Measurements from ENCODE around the gene NOS1.

The NOS1 gene

GRCh38 chr12:117331691-117332090 is 29.7 kb downstream of the NOS1 start:
- DNase-seq (ENCODE audit: low read depth in 2 of 2): no peak

DNA sequence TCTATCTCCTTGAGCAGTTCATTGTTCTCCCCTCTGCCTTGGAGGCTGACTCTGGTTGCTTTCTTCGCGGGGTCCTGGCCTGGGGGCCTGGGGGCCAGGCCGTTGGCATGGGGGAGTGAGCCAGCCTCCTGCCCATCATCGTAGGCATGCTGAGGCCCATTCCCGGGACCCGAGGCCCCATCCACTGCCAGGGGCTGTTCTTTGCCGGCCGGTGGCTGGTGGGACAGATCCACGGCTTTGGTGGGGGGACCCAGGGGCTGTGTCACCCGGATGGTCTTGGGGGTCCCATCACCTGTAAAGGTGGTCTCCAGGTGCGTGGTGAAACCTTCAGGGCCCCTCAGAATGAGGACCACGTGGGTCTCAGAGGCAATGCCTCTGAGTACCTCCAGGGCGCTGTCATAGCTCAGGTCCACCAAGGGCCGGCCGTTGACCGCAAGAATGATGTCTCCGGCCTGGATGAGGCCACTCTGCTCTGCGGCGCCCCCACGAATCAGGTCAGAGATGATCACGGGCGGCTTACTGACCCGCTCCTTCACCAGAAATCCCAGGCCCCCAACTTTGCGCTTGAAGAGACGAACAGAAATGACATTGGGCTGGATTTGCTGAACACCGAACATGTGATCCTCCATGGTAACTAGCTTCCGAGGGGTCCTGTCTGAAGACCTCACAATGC is 30.8 kb downstream of the NOS1 start:
- DNase-seq (ENCODE audit: low read depth in 2 of 2): no peak

DNA sequence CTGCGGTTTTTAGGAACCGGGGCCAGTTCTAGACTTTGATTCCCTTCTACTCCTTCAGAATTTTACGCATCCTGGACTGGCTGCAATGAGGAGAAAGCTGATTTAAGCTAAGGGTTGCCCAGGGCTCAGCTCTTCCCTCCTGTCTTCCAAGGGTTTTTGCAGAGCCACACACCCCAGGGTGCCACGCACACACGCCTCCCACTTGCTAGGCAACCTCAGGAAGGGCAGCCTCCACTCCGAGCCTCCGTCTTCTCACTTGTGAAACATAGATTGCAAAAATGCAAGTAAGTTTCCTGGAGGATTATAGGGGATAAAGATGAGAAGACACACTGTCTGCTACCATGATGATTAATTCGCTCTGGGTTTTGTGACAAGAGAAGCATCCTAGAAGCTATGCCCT is 31.7 kb downstream of the NOS1 start:
- DNase-seq (ENCODE audit: low read depth in 2 of 2): no peak

- no peak for DNase-seq (ENCODE audit: low read depth in 2 of 2)
Observed at GRCh38 chr12:117328556-117329100, 32.8 kb downstream of the NOS1 start.

GRCh38 chr12:117322428-117322827 is 39.0 kb downstream of the NOS1 start:
- DNase-seq (ENCODE audit: low read depth in 2 of 2): no peak

GRCh38 chr12:117321572-117321971 is 39.9 kb downstream of the NOS1 start:
- no peak for DNase-seq (ENCODE audit: low read depth in 2 of 2)

DNA sequence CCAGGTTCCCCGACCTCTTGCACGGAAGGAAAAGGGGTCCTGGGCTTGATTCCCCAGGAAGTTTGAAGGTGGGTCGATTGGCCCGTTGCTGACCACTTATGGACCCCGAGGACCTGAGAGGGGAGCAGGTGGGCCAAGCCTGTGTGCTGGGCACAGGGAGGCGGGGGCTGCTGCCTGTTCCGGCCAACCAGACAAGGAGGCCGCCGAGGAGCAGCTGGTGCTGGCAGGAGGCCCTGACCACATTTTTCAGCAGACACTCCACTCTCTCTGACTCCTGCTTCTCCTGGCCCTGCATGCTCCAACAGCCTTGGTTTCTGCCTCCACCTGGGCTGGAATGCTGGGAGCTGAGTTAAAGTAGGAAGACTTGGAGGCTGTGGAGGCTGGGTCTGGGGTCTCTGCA is 42.8 kb downstream of the NOS1 start:
- no peak for DNase-seq (ENCODE audit: low read depth in 2 of 2)

- no peak for DNase-seq (ENCODE audit: low read depth in 2 of 2)
Observed at GRCh38 chr12:117316336-117316735, 45.1 kb downstream of the NOS1 start.

GRCh38 chr12:117313926-117314325 is 47.5 kb downstream of the NOS1 start:
- no peak for DNase-seq (ENCODE audit: low read depth in 2 of 2)

- DNase-seq (ENCODE audit: low read depth in 2 of 2): no peak
Observed at GRCh38 chr12:117312770-117313169, 48.7 kb downstream of the NOS1 start.

- DNase-seq (ENCODE audit: low read depth in 2 of 2): no peak
Observed at GRCh38 chr12:117309276-117309925, 52.0 kb downstream of the NOS1 start.

DNA sequence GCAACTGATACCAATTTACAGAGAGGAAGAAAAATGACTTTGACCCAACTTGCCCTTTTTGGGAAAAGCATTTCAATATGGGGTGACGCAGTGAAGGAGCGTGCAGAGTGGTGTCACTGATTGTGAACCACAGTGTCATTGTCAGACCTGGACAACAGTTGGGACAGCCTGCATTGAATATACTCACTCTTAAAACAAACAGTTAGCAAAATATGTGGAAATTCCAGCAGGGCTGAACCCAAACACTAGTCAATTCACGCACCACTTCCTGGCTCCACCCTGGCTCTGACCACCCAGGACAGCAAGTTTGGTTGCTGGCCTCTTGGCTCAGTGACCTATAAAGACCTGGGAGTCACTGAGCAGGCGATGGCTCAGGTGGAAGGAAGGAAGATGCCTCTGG is 61.3 kb downstream of the NOS1 start:
- DNase-seq (ENCODE audit: low read depth in 2 of 2): no peak

DNA sequence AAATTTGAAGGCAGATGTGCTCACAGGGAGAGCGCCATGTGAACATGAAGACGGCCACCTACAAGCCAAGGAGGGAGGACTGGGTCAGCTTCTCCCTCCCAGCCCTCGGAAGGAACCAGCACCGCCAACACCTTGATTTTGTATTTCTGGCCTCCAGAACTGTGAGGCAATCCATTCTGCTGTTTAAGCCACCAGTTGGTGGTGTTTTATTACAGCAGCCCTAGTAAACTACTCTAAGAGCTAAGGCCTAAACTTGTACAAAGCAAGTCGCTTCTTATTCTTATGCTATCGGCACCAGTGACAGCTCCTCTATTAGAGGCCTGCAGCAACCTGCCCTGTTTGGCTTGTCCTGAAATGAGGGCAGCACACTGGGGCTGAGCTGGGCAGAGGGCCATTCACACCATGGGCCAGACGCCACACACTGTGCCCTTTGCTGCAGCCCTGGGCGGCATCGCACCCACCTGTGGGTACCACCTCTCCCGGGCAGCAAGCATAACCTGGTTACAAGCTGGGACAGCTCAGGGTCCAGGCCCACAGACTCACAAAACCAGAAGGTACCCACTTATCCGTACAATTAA is 62.7 kb downstream of the NOS1 start:
- no peak for DNase-seq (ENCODE audit: low read depth in 2 of 2)

- DNase-seq (ENCODE audit: low read depth in 2 of 2): no peak
Observed at GRCh38 chr12:117298191-117298590, 63.2 kb downstream of the NOS1 start.

GRCh38 chr12:117294189-117294603 is 67.2 kb downstream of the NOS1 start:
- DNase-seq (ENCODE audit: low read depth in 2 of 2): no peak

DNA sequence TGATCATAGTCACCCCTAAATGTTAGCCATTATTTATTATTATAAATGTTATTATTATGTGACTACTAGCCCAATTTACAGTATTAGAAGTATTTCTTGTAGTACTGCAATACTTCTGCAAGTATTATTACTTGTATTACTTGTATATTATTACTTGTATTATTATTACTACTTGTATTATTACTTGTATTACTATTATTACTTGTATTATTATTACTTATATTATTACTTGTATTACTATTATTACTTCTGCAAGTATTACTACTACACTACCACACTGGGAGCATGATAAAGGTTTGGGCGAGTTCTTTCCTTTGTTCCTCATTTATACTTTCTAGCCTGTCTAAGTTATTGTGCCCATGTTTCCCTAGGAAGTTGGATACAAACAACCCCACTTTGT is 67.9 kb downstream of the NOS1 start:
- DNase-seq (ENCODE audit: low read depth in 2 of 2): no peak

DNA sequence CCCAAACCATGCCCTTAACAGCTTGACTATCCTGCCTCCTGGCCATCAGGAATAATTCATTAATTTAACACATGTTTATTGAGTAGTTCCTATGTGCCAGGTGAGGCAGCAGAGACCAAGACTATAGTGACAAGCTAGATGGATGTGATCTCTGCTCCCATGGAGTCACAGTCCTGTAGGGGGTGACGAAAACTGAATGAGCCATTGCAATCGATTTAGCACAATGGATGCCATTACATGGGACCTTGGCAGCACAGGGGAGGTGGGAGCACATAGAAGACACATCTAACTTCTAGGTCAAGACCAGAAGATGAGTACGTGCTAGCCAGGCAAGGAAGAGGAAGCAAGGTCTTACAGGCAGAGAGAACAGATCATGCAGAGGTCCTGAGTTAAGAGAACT is 68.7 kb downstream of the NOS1 start:
- DNase-seq (ENCODE audit: low read depth in 2 of 2): no peak

DNA sequence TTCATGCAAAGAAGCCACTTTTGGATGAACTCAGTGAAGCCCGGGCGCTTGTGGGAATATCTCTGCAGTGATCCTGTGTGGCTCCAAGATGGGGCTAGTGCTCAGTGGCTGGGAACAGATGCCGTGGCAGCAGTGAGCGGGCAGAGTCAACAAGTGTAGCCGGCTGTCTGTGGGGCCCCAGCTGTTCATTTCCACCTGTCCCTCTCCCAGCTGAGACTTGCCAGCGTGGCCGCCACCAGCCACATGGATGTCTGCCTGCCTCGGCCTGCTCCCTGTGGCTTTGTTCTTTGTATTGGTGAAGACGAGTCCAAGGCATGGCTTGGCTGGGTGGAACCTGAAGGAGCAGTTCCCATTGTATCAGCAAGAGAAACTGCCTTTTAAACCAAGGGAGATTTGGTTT is 77.3 kb downstream of the NOS1 start:
- no peak for DNase-seq (ENCODE audit: low read depth in 2 of 2)

GRCh38 chr12:117282490-117282889 is 78.9 kb downstream of the NOS1 start:
- no peak for DNase-seq (ENCODE audit: low read depth in 2 of 2)

- DNase-seq (ENCODE audit: low read depth in 2 of 2): no peak
Observed at GRCh38 chr12:117280019-117280680, 81.3 kb downstream of the NOS1 start.

DNA sequence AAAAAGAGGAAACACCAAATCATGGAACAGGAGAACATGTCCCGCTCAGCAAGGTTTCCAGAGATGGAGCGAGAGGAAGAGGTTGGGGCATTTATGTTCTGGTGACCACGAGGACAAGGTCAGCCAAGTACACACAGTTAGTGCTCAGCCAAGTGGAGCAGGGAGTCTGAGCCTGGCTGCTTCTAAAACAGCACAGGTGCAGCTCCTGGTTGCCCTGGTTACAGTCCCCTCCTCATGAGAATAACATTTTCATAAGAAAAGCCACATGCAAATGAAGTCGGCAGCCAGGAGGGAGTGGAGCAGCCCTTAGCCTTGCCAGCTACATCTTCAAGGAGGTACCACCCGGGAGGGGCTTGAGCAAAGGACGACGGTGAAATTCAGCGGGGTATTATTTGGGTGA is 81.8 kb downstream of the NOS1 start:
- DNase-seq (ENCODE audit: low read depth in 2 of 2): no peak

- DNase-seq (ENCODE audit: low read depth in 2 of 2): no peak
Observed at GRCh38 chr12:117277875-117278274, 83.6 kb downstream of the NOS1 start.

- no peak for DNase-seq (ENCODE audit: low read depth in 2 of 2)
Observed at GRCh38 chr12:117273091-117273490, 88.3 kb downstream of the NOS1 start.

Measured in stimulated activated CD8-positive, alpha-beta memory T cell treated with anti-CD3 and anti-CD28 coated beads, Interleukin-15, amount 100 ng/mL, for 4 hours (primary cell).